Mucosa of gallbladder (tissue), 1 donor: ENCODE measurements around the gene KASH5. TPM values are rescaled to one million over a fixed set of nuclear protein-coding genes. Genes with fewer than 3 reads are reported as not detected.

ENCODE experiments used
- DNase-seq: peaks from one replicate; pipeline ENCODE4 v3.0.0-alpha.2; 2020; ENCODE audit warnings: low spot score
- total RNA-seq: library from RNA; stranded (reverse); gene quantifications from one replicate; pipeline ENCODE4 v1.2.1, GENCODE V29; 2021
- donor health status: DM: no; HTN: no; CAD: no.

Gene KASH5
- not detected for total RNA-seq

- peak; percentile 90 for DNase-seq
Measured at GRCh38 chr19:49387936-49388372, at the start of gene KASH5. Gene KASH5 (plus strand): TSS chr19:49388249. CDS start chr19:49390884, 2,635 bp downstream.

- peak; percentile 88 for DNase-seq
Measured at GRCh38 chr19:49338691-49339300, 49.3 kb upstream of the KASH5 start.

GRCh38 chr19:49339301-49340068, 48.6 kb upstream of the KASH5 start:
- peak; percentile 90 for DNase-seq

GRCh38 chr19:49340069-49340864, 47.8 kb upstream of the KASH5 start:
- peak; percentile 77 for DNase-seq

GRCh38 chr19:49340865-49341718, 47.0 kb upstream of the KASH5 start:
- no peak for DNase-seq

- no peak for DNase-seq
Measured at GRCh38 chr19:49342291-49342721, 45.7 kb upstream of the KASH5 start.

GRCh38 chr19:49343123-49343522, 44.9 kb upstream of the KASH5 start:
- no peak for DNase-seq

- no peak for DNase-seq
Measured at GRCh38 chr19:49344505-49345423, 43.3 kb upstream of the KASH5 start.

GRCh38 chr19:49347191-49347590, 40.9 kb upstream of the KASH5 start:
- DNase-seq = no peak

GRCh38 chr19:49347835-49348234, 40.2 kb upstream of the KASH5 start:
- no peak for DNase-seq

GRCh38 chr19:49348305-49349189, 39.5 kb upstream of the KASH5 start:
- DNase-seq = no peak

- no peak for DNase-seq
Measured at GRCh38 chr19:49349567-49349966, 38.5 kb upstream of the KASH5 start.

GRCh38 chr19:49355909-49356353, 32.1 kb upstream of the KASH5 start:
- no peak for DNase-seq

GRCh38 chr19:49356382-49356781, 31.7 kb upstream of the KASH5 start:
- DNase-seq = no peak

- DNase-seq = no peak
Measured at GRCh38 chr19:49357186-49357585, 30.9 kb upstream of the KASH5 start.

GRCh38 chr19:49359851-49360820, 27.9 kb upstream of the KASH5 start:
- no peak for DNase-seq

GRCh38 chr19:49361438-49362047, 26.5 kb upstream of the KASH5 start:
- DNase-seq = peak; percentile 69
